ENCODE results near the gene ZCCHC3. TPM values are rescaled to one million over a fixed set of nuclear protein-coding genes. Genes with fewer than 3 reads are reported as not detected.

Gene ZCCHC3
- total and polyA plus RNA-seq, 4 donors = 2.4 to 22.1 (median 5.6) TPM

DNA sequence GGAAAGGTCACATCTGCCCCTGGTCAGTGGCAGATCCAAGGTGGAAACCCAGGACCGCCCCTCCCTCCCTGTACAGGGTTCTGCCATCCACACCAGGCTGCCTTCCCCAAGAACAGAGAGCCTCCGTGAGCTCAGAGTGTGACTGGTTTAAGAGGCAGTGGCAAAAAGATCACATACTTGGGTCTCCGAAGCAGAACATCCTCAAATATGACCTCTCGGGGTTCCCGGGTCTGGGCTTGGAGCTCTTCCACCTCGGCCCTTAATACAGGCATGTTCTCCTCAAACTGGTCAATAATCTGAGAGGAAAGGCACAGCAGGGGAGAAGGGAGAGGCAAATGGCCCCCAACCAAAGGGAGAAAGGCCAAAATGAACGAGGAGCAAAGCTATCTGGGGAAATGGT lies 21.6 kb upstream of the ZCCHC3 start:
- no peak overlapping the region for H3K27ac ChIP-seq (ENCODE audit: low read depth in 1 of 2, low read length in 2 of 2)
- DNase-seq (ENCODE audit: low spot score) = no peak
- H3K9me3 ChIP-seq (ENCODE audit: control insufficient read depth in 4 of 4, low read length in 3 of 4) = no peaks in the 10 kb centered on the region
- H3K9ac ChIP-seq (ENCODE audit: low read depth in 1 of 2, low read length in 2 of 2) = no peak overlapping the region
- no peaks in the 10 kb centered on the region for H3K27me3 ChIP-seq (ENCODE audit: control insufficient read depth in 4 of 4, insufficient read depth in 4 of 4, low read length in 3 of 4)
- WGBS = 96% methylated on average over 7 of the region's 7 CpGs
- H3K36me3 ChIP-seq (ENCODE audit: control insufficient read depth in 4 of 4, insufficient read depth in 3 of 4, low read depth in 1 of 4, low read length in 3 of 4) = peaks cover 0 to 18% (median 0%) of the 10 kb centered on the region in 4 donors
- no peak overlapping the region for H3K4me3 ChIP-seq (ENCODE audit: low read depth in 1 of 3, low read length in 3 of 3)
- no peak for TF ChIP-seq ATF3 (IDR thresholded peaks at IDR 0.05)
- no peak for TF ChIP-seq HNF4G (IDR thresholded peaks at IDR 0.05)
- no peak for TF ChIP-seq YY1 (IDR thresholded peaks at IDR 0.05)
- no peak for TF ChIP-seq CTCF (IDR thresholded peaks at IDR 0.05; ENCODE audit: low read depth, low read length, missing input control)
- TF ChIP-seq RAD21 (IDR thresholded peaks at IDR 0.05) = no peak
- TF ChIP-seq JUND (IDR thresholded peaks at IDR 0.05) = no peak
- TF ChIP-seq FOXA1 (IDR thresholded peaks at IDR 0.05) = no peak
- H3K4me1 ChIP-seq (ENCODE audit: control insufficient read depth in 4 of 4, insufficient read depth in 4 of 4, low read length in 3 of 4) = no peaks in the 10 kb centered on the region

DNA sequence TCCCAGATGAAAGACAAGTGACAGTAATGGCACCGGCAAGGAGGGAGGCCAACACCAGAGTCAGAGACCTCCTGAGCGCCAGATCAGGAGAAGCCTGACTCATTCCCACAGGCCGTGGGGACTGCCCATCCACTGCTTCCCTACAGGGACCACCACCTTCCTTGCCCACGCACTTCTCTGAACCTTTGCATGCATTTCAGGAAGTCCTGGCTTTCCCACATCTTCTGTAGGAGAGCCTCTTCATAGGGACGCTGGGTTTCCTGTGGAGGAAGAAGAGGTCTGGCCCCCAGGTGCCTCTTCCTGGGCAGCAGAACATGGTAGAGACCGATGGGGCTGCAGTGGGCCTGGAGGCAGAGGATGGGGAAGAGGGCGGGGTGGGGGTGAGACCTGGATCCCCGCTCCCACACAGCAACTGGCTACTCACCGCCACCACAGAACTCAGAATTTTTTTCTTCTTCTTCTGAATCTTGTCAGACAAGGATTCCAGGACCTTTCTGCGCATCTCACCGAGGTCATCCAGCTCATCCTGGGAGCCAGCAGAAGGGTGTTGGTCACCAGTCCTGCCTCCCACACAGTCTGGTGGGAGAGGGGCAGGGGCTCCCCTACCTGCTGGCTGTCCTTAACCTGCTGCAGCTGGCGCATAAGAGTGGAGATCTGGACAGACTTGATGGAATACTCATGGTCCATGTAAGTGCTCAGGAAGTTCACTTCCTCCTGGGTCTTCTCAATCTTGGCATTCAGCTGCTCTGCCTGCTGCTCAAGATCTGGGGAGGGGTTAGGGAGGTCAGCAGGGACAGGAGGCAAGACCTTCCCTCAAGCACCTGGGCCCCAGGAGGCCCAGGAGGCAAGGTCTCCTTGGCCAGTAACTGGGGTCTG lies 20.5 kb upstream of the ZCCHC3 start:
- H3K27me3 ChIP-seq (ENCODE audit: control insufficient read depth in 4 of 4, insufficient read depth in 4 of 4, low read length in 3 of 4) = no peaks in the 10 kb centered on the region
- peak; percentile 20 for DNase-seq (ENCODE audit: low spot score)
- H3K4me1 ChIP-seq (ENCODE audit: control insufficient read depth in 4 of 4, insufficient read depth in 4 of 4, low read length in 3 of 4) = no peaks in the 10 kb centered on the region
- WGBS = 95% methylated on average over 12 of the region's 12 CpGs
- TF ChIP-seq, protein P1, sequence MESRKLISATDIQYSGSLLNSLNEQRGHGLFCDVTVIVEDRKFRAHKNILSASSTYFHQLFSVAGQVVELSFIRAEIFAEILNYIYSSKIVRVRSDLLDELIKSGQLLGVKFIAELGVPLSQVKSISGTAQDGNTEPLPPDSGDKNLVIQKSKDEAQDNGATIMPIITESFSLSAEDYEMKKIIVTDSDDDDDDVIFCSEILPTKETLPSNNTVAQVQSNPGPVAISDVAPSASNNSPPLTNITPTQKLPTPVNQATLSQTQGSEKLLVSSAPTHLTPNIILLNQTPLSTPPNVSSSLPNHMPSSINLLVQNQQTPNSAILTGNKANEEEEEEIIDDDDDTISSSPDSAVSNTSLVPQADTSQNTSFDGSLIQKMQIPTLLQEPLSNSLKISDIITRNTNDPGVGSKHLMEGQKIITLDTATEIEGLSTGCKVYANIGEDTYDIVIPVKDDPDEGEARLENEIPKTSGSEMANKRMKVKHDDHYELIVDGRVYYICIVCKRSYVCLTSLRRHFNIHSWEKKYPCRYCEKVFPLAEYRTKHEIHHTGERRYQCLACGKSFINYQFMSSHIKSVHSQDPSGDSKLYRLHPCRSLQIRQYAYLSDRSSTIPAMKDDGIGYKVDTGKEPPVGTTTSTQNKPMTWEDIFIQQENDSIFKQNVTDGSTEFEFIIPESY (IDR thresholded peaks at IDR 0.05) = no peak
- no peak for TF ChIP-seq MAX (IDR thresholded peaks at IDR 0.05)
- no peak for TF ChIP-seq FOXA1 (IDR thresholded peaks at IDR 0.05)
- no peak for TF ChIP-seq RAD21 (IDR thresholded peaks at IDR 0.05)
- TF ChIP-seq REST (IDR thresholded peaks at IDR 0.05) = no peak
- no peak for TF ChIP-seq HNF4G (IDR thresholded peaks at IDR 0.05)
- no peak for TF ChIP-seq GABPA (IDR thresholded peaks at IDR 0.05 in 1 of 2, conservative IDR thresholded peaks at IDR 0.05 in 1 of 2)
- H3K4me3 ChIP-seq (ENCODE audit: low read depth in 1 of 3, low read length in 3 of 3) = no peak overlapping the region
- no peak overlapping the region for H3K27ac ChIP-seq (ENCODE audit: low read depth in 1 of 2, low read length in 2 of 2)
- no peak overlapping the region for H3K9ac ChIP-seq (ENCODE audit: low read depth in 1 of 2, low read length in 2 of 2)
- H3K9me3 ChIP-seq (ENCODE audit: control insufficient read depth in 4 of 4, low read length in 3 of 4) = no peaks in the 10 kb centered on the region
- H3K36me3 ChIP-seq (ENCODE audit: control insufficient read depth in 4 of 4, insufficient read depth in 3 of 4, low read depth in 1 of 4, low read length in 3 of 4) = peaks cover 0 to 20% (median 0%) of the 10 kb centered on the region in 4 donors

Data from liver (tissue), 9 donors.